ENCODE measurements around the gene CYP2J2. TPM values are rescaled to one million over a fixed set of nuclear protein-coding genes. Genes with fewer than 3 reads are reported as not detected.
"Not testable (repeated sequence)": the region's sequence is repeated elsewhere in the genome, so short reads cannot be mapped to it uniquely, and the experiment has no call there.

The CYP2J2 gene
- total RNA-seq, 1 experiment from 2014 or later, result not detected

DNA sequence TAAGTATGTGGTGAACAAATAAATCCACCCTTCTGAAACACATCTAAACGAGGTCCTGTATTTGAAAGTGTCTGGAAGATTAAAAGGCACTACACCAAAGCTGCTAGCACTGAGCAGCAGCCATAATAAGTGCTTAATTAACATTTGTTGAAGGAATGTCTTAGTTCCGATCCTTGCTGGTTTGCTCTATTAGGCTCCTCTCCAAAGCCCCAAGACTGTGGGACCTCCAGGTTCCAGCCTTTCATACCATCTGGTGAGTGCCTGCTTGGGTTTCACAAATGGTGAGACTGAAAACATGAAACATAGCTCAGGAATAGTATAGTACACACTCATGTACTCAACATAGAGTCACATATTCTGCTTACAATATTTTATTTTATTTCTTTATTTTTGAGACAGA is 640 bp upstream of the CYP2J2 start:
- peak; percentile 9 for DNase-seq (ENCODE audit: low spot score)
- in situ Hi-C loops (cut with HindIII; ENCODE audit: low sequenced_read_pairs), result no loop called here

DNA sequence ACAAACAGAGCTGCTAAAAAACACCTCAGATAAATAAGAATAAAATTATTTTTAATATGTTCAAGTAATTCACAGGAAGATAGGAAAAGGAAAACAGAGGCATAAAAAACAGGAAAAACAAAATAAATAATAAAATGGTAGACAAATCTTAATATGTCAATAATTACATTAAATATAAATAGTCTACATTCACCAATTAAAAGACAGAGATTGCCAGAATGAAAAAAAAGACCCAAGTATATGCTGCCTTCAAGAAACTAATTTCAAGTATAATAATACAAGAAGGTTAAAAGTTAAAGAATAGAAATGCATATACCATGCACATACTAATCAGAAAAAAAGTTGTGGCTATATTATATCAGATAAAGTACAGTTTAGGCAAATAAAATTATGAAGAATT is 1.9 kb downstream of the CYP2J2 start:
- no peak for DNase-seq (ENCODE audit: low spot score)
- in situ Hi-C loops (cut with HindIII; ENCODE audit: low sequenced_read_pairs), result no loop called here

DNA sequence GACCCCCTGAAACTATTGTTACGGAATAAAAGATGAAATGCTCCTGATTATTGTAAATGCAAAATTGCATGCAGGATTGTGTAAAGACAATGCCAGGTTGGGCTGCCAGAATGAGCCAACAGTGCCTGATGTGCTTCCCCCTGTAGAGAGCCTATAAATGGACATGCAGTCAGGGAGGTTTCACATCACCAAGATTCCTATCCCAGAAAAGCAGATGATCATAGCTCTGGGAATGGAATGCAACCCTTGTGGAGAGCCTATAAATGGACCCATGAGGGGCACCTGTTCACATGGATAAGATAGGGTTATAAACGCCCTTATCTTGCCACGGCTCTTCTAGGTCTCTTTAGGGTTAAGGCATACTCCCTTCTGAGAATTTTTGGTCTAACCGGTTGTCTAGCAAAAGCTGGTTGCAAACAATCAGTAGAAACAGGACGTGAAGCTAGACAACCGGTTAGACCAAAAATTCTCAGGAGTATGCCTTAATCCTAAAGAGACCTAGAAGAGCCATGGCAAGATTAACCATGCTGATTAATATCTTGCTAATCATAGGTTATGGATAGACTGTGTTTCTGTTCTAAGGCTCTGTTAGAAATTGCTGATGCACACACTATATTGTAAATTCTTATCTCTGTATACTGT is 5.2 kb downstream of the CYP2J2 start:
- DNase-seq (ENCODE audit: low spot score); in situ Hi-C loops (cut with HindIII; ENCODE audit: low sequenced_read_pairs): not testable (repeated sequence)

DNA sequence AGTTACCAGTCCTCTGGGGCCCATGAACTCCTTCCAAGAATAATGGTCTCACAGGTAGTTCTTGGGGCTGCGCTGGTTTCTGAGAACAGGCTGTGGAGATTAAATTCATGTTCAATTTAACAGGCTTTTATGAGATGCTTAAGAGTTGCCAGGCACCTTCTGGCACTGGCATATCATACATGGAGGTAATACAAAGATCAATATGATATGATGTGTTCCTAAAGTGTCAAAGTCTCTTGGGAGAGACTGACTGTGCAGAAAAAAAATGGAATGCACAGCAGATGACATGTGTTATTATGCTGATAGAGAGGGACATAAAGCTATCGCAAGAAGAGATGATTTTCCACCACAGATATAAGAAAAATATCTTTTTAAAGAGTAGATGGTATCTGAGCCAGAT is 6.8 kb downstream of the CYP2J2 start:
- in situ Hi-C loops (cut with HindIII; ENCODE audit: low sequenced_read_pairs), result no loop called here
- no peak for DNase-seq (ENCODE audit: low spot score)

DNA sequence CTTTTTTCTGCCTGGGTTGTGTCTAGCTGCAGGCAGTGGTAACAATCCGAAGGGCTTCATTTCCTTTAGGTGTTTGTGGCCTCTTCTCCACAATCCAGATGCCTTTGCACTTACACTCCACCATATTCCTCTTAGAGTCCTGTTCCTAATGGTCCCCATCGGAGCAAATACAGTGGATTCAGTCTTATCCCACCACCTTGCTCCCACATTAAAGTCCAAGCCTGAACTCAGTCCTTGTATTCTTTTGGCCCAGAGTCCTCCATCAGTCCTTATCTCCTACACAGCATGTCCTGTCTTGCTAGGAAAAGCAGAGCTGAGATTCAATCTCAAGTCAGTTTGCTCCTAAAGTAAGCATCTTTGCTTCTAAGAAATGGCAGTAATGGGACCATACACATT is 8.8 kb downstream of the CYP2J2 start:
- no peak for DNase-seq (ENCODE audit: low spot score)
- in situ Hi-C loops (cut with HindIII; ENCODE audit: low sequenced_read_pairs), result no loop called here

DNA sequence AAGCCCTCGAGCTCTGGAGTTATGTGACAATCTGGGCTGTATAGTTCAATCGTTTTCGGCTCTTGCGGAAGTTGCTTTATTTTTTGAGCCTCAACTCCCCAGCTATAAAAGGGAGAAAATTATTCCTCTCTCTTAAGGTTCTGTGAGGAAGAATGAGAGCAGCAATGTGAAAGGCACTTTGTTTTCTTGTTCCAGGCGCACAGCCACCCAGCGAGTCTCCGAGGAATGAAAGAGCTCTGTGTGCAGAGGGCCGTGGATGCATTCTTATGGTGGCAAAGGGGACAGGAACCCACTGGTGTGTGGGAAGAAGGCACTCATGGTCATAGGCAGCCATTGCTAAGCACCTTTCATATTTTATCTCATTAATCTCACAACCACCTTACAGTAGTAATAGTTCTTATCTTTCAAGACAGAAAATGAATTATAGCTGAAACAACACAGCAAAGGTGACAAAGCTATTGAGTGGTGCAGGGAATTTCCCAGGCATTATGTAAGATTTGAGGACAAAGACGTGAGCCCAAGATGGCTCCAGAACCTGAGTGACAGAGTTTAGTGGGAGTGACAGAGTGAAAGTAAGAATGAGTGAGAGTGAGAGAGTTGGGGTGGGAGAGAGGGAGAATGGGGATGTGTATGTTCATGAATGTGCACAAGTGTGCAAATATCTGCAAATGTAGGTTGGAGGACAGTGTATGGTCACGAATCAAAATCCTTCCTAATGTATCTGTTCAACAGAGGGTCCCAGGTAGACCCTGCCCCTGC is 9.4 kb downstream of the CYP2J2 start:
- in situ Hi-C loops (cut with HindIII; ENCODE audit: low sequenced_read_pairs), result no loop called here
- DNase-seq (ENCODE audit: low spot score), result peak; percentile 26

DNA sequence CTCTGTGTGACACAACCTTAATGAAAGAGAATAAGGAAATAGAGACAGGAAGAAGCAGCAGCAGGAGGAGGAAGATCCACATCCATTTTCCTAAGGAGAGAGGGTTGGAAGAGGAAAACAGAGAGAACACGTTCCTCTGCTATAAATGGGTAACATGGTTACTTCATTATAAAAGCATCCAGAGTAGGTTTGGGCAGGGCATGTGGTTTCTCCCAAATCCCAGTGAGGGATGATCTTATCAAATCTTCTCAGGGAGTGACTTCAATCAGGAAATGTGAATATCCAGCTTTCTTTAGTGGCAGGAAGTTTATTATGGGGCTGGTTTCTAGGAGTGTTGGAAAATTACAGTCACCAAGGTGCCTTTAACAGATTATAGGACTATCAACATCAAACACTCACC is 11.1 kb downstream of the CYP2J2 start:
- DNase-seq (ENCODE audit: low spot score), result no peak
- in situ Hi-C loops (cut with HindIII; ENCODE audit: low sequenced_read_pairs), result no loop called here

DNA sequence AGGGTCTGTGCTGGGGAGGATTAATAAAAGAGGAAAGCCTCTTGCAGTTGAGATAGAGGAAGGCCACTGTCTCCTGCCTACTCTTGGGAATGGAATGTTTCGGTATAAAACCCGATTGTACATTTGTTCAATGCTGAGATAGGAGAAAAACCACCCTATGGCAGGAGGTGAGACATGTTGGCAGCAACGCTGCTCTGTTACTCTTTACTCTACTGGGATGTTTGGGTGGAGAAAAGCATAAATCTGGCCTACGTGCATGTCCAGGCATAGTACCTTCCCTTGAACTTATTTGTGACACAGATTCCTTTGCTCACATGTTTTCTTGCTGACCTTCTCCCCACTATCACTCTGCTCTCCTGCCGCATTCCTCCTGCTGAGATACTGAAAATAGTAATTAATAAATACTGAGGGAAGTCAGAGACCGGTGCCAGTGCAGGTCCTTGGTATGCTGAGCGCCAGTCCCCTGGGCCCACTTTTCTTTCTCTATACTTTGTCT is 11.7 kb downstream of the CYP2J2 start:
- in situ Hi-C loops (cut with HindIII; ENCODE audit: low sequenced_read_pairs); DNase-seq (ENCODE audit: low spot score): not testable (repeated sequence)

DNA sequence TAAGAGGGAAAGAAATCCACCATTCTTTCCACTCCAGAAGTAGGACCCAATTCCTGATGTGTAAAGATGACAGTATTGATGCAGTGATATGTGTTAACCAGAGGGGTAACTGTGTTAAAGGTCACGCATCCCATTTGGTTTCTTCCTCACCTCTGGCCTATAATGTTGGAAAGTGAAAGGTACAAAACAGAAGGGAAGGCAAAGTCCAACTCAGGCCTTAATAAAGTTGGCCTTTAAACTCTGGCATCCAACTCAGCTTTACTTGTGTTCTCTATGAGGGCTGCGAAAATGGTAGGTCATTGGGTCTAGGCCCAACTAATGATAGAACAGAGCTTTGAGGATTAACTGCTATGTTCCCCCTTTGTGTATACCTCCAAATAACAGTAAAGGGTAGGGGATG is 17.9 kb downstream of the CYP2J2 start:
- in situ Hi-C loops (cut with HindIII; ENCODE audit: low sequenced_read_pairs), result no loop called here
- DNase-seq (ENCODE audit: low spot score), result no peak

DNA sequence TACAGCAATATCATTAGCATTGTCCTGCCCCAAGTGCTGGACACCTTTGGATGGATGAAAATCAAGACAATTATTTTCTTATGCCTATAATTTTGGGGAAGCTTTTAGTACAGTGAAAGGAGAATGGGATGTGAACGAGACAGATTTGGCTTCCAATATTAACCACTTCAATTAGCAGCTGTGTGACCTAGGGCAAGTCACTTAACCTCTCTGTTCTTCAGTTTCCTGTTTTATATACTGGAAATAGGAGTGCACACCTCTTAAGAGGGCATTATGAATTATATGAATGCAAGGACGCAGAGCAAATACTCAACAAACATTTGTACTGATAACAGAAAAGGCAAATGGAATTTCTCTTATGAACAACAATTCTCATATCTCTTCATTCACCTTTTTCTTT is 18.5 kb downstream of the CYP2J2 start:
- in situ Hi-C loops (cut with HindIII; ENCODE audit: low sequenced_read_pairs), result no loop called here
- DNase-seq (ENCODE audit: low spot score), result no peak

DNA sequence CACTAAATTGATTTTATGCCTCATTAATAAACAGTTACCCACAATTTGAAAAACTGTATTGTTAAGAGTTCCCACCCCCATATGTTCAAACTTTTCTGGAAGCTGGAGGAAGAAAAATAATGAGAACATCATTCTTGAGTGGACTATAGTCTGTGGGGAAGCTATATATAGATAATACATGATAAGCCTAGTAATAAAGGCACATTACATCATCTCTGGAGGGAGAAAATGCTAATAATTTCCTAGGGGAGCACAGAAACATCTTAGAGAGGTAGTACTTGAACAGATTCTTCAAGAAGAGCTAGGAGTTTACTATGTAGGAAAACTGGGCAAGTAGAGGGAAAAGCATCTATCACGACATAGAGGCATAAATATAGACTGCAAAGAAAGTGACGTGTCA is 19.6 kb downstream of the CYP2J2 start:
- no peak for DNase-seq (ENCODE audit: low spot score)
- in situ Hi-C loops (cut with HindIII; ENCODE audit: low sequenced_read_pairs), result no loop called here

DNA sequence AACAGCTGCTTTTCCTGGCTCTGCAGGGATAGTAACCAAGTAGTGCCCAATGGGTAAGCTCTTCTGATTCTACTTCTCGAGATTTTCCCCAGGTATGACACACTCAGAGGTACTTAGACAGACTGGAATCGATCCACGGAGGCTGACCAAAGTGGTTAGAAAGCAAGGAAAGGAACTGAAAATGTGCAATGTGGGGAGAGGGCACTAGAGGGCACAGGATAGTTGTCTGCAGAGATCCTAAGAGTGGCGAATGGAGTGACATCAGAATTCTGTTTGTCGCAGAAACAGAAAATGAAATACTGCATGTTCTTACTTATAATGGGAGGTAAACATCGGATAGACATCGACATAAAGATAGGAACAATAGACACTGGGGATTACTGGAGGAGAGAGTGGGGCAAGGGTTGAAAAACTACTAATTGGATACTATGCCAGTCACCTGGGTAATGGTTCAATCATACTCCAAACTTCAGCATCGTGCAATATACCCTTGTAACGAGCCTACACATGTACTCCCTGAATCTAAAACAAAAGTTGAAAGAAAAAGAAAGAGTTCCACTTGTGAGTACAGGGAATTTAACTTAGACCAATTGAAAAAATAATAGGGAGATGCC is 23.3 kb downstream of the CYP2J2 start:
- in situ Hi-C loops (cut with HindIII; ENCODE audit: low sequenced_read_pairs), result no loop called here

DNA sequence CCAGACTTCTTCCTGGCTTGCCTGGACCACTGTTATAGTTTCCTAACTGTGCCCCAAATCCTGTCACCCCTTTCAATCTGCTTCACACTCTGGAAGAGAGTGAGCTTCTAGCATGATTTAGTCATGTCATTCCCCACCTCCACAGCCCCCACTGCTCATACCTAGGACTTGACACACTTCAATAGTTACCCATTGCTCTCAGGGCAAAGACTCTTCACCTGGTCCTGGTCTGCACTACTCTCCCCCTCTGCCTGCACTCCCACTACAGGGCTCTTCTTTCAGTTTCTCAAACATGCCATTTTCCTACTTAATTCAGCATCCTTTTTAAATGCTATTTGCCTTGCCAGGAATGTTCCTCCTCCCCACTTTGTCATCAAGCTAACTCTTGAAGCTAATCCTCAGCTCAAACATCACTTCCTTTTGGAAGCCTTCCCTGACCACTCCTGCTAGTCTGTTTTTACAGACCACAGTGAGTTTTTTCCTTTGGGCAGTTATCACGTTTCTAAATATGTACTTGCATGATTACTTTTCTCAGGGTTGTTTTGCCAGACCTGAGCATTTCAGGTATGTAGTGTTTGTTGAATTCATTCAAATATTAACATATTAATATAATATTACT is 24.7 kb downstream of the CYP2J2 start:
- in situ Hi-C loops (cut with HindIII; ENCODE audit: low sequenced_read_pairs), result no loop called here
- no peak for DNase-seq (ENCODE audit: low spot score)

More for the DNA sequence above, 23.3 kb downstream of the CYP2J2 start:
- peak; percentile 36 for DNase-seq (ENCODE audit: low spot score)

DNA sequence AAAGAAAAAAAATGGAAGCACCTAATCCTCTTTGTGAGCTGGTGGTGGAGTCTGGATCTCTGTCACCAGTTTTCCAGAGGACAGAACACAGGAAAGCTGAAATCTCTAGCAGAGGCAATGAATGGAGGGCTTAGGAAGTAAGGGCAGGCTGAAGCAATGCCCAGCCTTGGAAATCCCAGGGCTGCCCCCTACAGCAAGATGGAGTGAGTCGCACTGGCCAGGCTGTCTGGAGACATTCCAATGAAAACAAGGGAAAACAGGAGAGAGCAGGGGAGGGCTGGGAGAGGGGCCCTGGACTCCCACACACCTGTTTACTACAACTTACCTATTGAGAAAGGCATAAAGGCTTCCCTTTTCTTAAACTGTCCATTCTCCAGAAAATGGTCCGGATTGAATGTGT is 25.9 kb downstream of the CYP2J2 start:
- in situ Hi-C loops (cut with HindIII; ENCODE audit: low sequenced_read_pairs), result no loop called here
- DNase-seq (ENCODE audit: low spot score), result no peak

DNA sequence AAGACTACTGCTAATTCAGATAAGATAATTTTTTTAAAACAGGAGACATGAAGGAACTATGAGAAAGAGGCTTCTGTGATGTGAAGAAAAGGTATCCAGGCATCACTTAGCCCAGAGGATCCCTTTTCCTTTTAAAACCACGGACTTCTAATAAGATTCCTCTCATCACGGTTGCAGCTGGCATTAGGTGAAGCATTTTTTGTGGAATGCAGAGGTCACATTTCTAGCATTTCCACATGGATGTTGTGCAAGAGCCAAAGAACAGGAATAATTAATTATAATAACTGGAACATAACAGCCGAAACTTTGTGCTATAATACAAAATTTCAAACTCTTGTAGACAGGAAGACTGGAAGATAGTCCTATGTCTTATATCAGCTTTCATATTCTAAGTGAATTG is 27.6 kb downstream of the CYP2J2 start:
- in situ Hi-C loops (cut with HindIII; ENCODE audit: low sequenced_read_pairs), result no loop called here
- no peak for DNase-seq (ENCODE audit: low spot score)

DNA sequence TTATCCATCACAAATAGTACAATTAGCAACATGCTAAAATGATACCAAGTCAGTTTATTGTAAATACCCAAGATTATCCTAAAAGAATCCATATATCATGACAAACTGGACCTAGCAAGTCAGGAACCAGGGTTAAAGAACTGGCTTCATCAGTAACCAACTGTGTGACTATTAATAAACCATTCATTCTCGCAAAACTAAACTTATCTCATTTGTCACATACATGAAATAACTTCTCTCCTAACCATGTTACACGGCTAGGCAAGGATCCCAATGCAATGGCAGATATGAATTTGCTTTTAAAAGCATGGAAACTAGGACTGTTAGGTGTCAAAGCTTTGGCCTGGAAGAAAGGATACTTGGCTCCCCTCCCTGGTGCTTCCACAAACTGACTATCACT is 29.4 kb downstream of the CYP2J2 start:
- no peak for DNase-seq (ENCODE audit: low spot score)
- in situ Hi-C loops (cut with HindIII; ENCODE audit: low sequenced_read_pairs), result no loop called here

DNA sequence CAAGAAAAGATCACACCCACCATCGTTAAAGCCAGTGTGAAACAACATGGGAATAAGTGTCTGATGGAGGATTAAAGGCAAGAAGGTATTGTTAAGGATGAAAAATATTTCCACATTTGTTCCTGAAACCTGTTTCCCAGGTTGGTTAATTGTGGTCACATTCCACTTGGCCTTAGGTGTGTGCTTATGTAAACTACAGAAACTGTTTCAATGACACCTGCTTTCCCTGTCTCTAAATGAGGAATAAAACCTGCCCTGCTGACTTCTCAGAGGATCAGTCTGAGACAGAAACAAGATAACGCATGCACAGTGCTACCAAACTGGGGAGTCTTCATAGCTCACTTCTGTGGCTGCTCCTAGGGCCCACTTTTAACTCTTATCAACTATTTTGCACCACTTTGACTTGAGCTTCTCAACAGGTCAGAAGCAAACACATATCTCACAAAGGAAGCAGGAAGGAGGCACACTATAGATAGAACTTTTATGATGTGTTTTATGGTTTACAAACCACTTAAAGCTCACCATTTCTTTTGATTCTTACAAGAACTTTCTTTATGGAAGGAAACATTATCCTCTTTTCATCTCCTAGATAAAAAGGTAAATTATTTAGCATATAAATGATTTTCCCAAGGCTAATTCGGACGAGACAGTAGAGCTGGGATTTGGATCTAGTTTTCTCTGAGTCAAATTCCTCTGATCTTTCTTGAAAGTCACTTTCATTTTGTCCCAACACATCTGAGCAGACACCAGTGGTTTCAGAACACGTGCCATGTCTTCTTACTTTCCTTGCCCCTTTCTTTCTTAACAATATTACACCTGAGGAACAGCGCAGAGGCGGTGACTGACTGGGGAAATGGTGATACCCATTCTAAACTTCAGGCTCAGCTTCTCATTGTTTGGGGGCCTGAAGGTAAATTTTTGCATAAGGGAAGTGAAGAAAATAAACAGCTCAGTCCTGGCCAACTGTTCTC is 33.4 kb downstream of the CYP2J2 start:
- in situ Hi-C loops (cut with HindIII; ENCODE audit: low sequenced_read_pairs), result no loop called here
- no peak for DNase-seq (ENCODE audit: low spot score)

DNA sequence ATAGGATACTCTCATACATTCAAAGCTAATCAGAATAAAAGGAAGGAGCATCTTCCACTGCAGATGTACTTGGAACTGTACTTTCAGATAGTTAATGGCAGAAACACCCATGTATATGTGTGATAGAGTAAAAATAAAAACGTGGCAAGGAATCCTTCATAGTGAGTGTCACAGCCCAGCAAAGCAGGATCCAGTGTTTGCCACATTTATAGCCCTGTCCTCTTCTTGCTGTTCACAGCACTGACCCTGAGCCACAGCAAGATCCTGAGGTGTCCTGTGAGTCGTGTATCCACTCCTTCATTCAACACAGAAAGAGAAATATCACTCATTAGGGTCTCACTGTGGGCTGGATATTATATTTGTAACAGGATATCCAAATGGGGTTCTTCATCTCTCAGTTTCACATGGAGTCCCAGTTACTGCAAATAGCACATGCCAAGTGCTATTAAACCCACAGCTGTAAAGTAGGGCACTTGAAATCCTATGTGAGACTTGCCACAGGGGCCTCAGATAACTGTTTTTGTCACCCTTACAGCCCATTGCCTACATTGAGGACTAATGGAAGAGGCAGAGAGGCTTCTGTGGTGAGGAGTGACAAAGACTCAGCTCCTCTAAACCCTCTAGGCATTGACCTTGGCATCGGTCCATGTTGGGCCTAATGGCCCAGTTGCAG is 41.3 kb downstream of the CYP2J2 start:
- in situ Hi-C loops (cut with HindIII; ENCODE audit: low sequenced_read_pairs), result no loop called here
- DNase-seq (ENCODE audit: low spot score), result no peak

All from G401 (cell line).